IMR-90 (cell line): ENCODE measurements around the gene DYNLRB2. TPM values are rescaled to one million over a fixed set of nuclear protein-coding genes. Genes with fewer than 3 reads are reported as not detected.

Experiments used
- ATAC-seq: fragments of 200-7000 bp; cut with Tn5 transposase; 2 replicates; pipeline ENCODE4 v1.9.1; 2020; ENCODE audit warnings: low read depth, mild to moderate bottlenecking, moderate library complexity
- BruUV-seq: library from RNA; stranded (reverse); fragments of 400-500 nt; replicated peaks from 2 replicates; lab custom pipeline; 2021; lab: Mats Ljungman, UMichigan
- CTCF ChIA-PET: fragments of 300-600 bp; formaldehyde crosslinking; extraction: SDS; loops from one replicate; lab custom pipeline; 2021; ENCODE audit warnings: antibody characterized with exemption; lab: Yijun Ruan, JAX
- POLR2A ChIA-PET: fragments of 300-600 bp; sonication (Branson Sonifier 250); formaldehyde crosslinking; loops from one replicate; lab custom pipeline; 2022; ENCODE audit warnings: antibody characterized with exemption; ENCODE audit not compliant: unreplicated experiment; lab: Charles Lee
- DNase-seq: peaks from one replicate; pipeline ENCODE4 v3.0.0; 2013
- H2AFZ ChIP-seq: replicated peaks from 2 replicates; pipeline ENCODE3; 2013; ENCODE audit warnings: low read length, mild to moderate bottlenecking; ENCODE audit not compliant: poor library complexity
- H2AK5ac ChIP-seq: 2 replicates; pipeline ENCODE4 v1.6.1; 2013; ENCODE audit warnings: low read depth, low read length, inconsistent platforms
- H2AK9ac ChIP-seq: replicated peaks from 2 replicates; pipeline ENCODE3; 2013; ENCODE audit warnings: mild to moderate bottlenecking, low read depth, low read length, moderate library complexity; ENCODE audit not compliant: poor library complexity
- H2BK120ac ChIP-seq: 2 replicates; pipeline ENCODE4 v1.6.1; 2013; ENCODE audit warnings: low read depth, low read length, inconsistent platforms
- H2BK15ac ChIP-seq: 3 replicates; pipeline ENCODE4 v1.6.1; 2013; ENCODE audit warnings: low read depth, low read length, inconsistent platforms
- H2BK20ac ChIP-seq: 2 replicates; pipeline ENCODE4 v1.6.1; 2013; ENCODE audit warnings: low read depth, mild to moderate bottlenecking, inconsistent platforms, low read length, moderate library complexity
- H2BK5ac ChIP-seq: 2 replicates; pipeline ENCODE4 v1.6.1; 2013; ENCODE audit warnings: mild to moderate bottlenecking, low read depth, low read length, inconsistent platforms; ENCODE audit not compliant: poor library complexity, severe bottlenecking
- H3K14ac ChIP-seq: replicated peaks from 2 replicates; pipeline ENCODE4 v1.6.1; 2013; ENCODE audit warnings: low read depth, low read length, inconsistent platforms
- H3K18ac ChIP-seq: 2 replicates; pipeline ENCODE4 v1.6.1; 2013; ENCODE audit warnings: low read depth, low read length, control low read depth
- H3K23ac ChIP-seq: 2 replicates; pipeline ENCODE4 v1.6.1; 2013; ENCODE audit warnings: low read depth, low read length, inconsistent platforms
- H3K27ac ChIP-seq: 2 replicates; pipeline ENCODE4 v1.5.1; 2013; ENCODE audit warnings: mild to moderate bottlenecking, control low read depth, low read length; ENCODE audit not compliant: insufficient read depth
- H3K27me3 ChIP-seq: 2 replicates; pipeline ENCODE4 v1.6.1; 2013; ENCODE audit warnings: low read length; ENCODE audit not compliant: control insufficient read depth, insufficient read depth
- H3K36me3 ChIP-seq: 2 replicates; pipeline ENCODE4 v1.6.1; 2013; ENCODE audit warnings: low read length, mixed read lengths; ENCODE audit not compliant: control insufficient read depth, insufficient read depth
- H3K4ac ChIP-seq: 2 replicates; pipeline ENCODE4 v1.6.1; 2013; ENCODE audit warnings: low read depth, low read length, inconsistent platforms
- H3K4me1 ChIP-seq: 2 replicates; pipeline ENCODE4 v1.6.1; 2013; ENCODE audit warnings: low read length, mixed read lengths; ENCODE audit not compliant: control insufficient read depth, insufficient read depth
- H3K4me2 ChIP-seq: 2 replicates; pipeline ENCODE4 v1.6.1; 2013; ENCODE audit warnings: low read depth, mild to moderate bottlenecking, control low read depth, low read length, moderate library complexity
- H3K4me3 ChIP-seq: 2 replicates; pipeline ENCODE4 v1.5.1; 2013; ENCODE audit warnings: low read depth, mild to moderate bottlenecking, control low read depth, low read length, moderate library complexity; ENCODE audit not compliant: insufficient read depth
- H3K56ac ChIP-seq: 2 replicates; pipeline ENCODE4 v1.6.1; 2013; ENCODE audit warnings: low read length, inconsistent platforms; ENCODE audit not compliant: insufficient read depth; ENCODE audit errors: extremely low read depth
- H3K79me1 ChIP-seq, 2 experiments: 2 replicates each; pipeline ENCODE4 v1.6.1; 2013; ENCODE audit warnings: low read length in 2 of 2, inconsistent platforms in 1 of 2, low read depth in 1 of 2
- H3K9ac ChIP-seq: 2 replicates; pipeline ENCODE4 v1.6.1; 2013; ENCODE audit warnings: low read depth, low read length, control low read depth
- H3K9me1 ChIP-seq: 2 replicates; pipeline ENCODE4 v1.6.1; 2013; ENCODE audit warnings: low read length, inconsistent platforms; ENCODE audit not compliant: insufficient read depth
- H3K9me3 ChIP-seq: 2 replicates; pipeline ENCODE4 v1.6.1; 2013; ENCODE audit warnings: low read length; ENCODE audit not compliant: control insufficient read depth, insufficient read depth
- H4K20me1 ChIP-seq: 2 replicates; pipeline ENCODE4 v1.6.1; 2013; ENCODE audit warnings: low read length, inconsistent platforms; ENCODE audit not compliant: insufficient read depth
- H4K5ac ChIP-seq: 2 replicates; pipeline ENCODE4 v1.6.1; 2013; ENCODE audit warnings: mild to moderate bottlenecking, low read depth, low read length, control low read depth
- H4K8ac ChIP-seq, 2 experiments: 2 replicates each; pipeline ENCODE4 v1.6.1; 2013; ENCODE audit warnings: low read depth in 2 of 2, low read length in 2 of 2, control low read depth in 1 of 2, inconsistent platforms in 1 of 2
- H4K91ac ChIP-seq: 2 replicates; pipeline ENCODE4 v1.6.1; 2013; ENCODE audit warnings: low read depth, low read length, inconsistent platforms; ENCODE audit not compliant: insufficient read depth
- BHLHE40 ChIP-seq: fragments of 150-350 bp; IDR thresholded peaks from 2 replicates; pipeline ENCODE4 v1.6.1; 2016; ENCODE audit warnings: mild to moderate bottlenecking, low read depth, low read length
- CEBPB ChIP-seq: IDR thresholded peaks from 2 replicates; pipeline ENCODE4 v1.6.1; 2012; ENCODE audit warnings: low read depth, low read length, improper control_type of control experiment
- POLR2A ChIP-seq: IDR thresholded peaks from 2 replicates; pipeline ENCODE4 v1.6.1; 2012; ENCODE audit warnings: mild to moderate bottlenecking, low read depth, low read length
- RFX5 ChIP-seq: IDR thresholded peaks from 2 replicates; pipeline ENCODE4 v1.8.0; 2012; ENCODE audit warnings: low read depth, mild to moderate bottlenecking, low read length, moderate library complexity
- WGBS, 2 experiments: methylation state at CpG; one replicate each; pipeline versions ENCODE4 v1.1.5 to v1.1.7; 2013; ENCODE audit warnings: missing lambda C conversion rate in 2 of 2; ENCODE audit not compliant: insufficient read length in 1 of 2; ENCODE audit errors: extremely low coverage in 2 of 2; 5-methylcytosine and 5-hydroxymethylcytosine counted together
- dilution Hi-C: fragments of 300-500 bp; cut with HindIII; formaldehyde crosslinking; loops from one replicate; pipeline ENCODE4 v1.14.3; 2018; ENCODE audit warnings: low sequenced_read_pairs; ENCODE audit not compliant: unreplicated experiment
- in situ Hi-C: fragments of 300-500 bp; cut with MboI; formaldehyde crosslinking; loops from 3 replicates; pipeline ENCODE4 v1.14.3; 2019; ENCODE audit warnings: low sequenced_read_pairs, inconsistent platforms, mixed read lengths
- intact Hi-C: fragments of 100-400 bp; cut with micrococcal nuclease; formaldehyde crosslinking; loops from 2 replicates; pipeline ENCODE4 v1.10.0; 2022
- polyA plus RNA-seq, 3 experiments: library from polyadenylated mRNA; depleted of rRNA; stranded (reverse); fragments of >200 nt; gene quantifications; 2 replicates each; pipeline ENCODE4 v1.2.3, GENCODE V29; 2012; ENCODE audit warnings: low replicate concordance in 1 of 3
- total RNA-seq: library from RNA; depleted of rRNA; stranded (reverse); fragments of >200 nt; gene quantifications from 2 replicates; pipeline ENCODE4 v1.2.3, GENCODE V29; 2012
- TF ChIP-seq, protein P1 (sequence below): fragments of 150-350 bp; IDR thresholded peaks from 2 replicates; pipeline ENCODE4 v1.6.1; 2016; ENCODE audit warnings: low read depth, mild to moderate bottlenecking, low read length, moderate library complexity, borderline replicate concordance

The DYNLRB2 gene
- total and polyA plus RNA-seq, 2 of the 4 experiments (the other 2 are of a cell fraction), result not detected

DNA sequence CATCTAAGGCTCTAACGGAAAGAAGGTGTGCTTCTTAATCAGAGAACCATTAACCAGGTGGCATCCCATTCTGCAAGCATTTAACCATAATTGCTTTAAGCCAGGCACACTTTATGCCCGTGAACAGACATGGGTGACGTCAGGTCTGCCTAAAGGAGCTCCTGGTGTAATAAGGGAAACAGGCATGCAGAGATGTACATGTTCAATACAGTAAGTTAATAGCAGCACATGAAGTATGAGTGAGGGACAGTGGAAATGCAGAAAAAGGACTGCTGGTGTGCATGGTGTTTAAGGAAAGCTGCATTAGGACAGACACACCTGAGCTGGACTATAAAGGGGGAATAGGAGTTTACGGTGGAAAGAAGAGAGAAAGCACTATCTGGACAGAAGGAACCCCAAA, 18.6 kb downstream of the DYNLRB2 start:
- no TSS peak for BruUV-seq
- Histone ChIP-seq H3K4me1 (no peaks in the 10 kb centered on the region), H4K20me1 (no peaks in the 10 kb centered on the region), H3K4ac (no peak overlapping the region), H4K91ac (no peak overlapping the region), H2BK15ac (no peak overlapping the region), H3K36me3 (no peaks in the 10 kb centered on the region), H3K9me3 (no peaks in the 10 kb centered on the region; the same call in 1 of the 2 replicates), H3K4me2 (no peak overlapping the region), H3K23ac (no peak overlapping the region), H2BK20ac (no peak overlapping the region), H4K8ac (no peak overlapping the region), H2BK120ac (no peak overlapping the region), H3K18ac (no peak overlapping the region), H2AK5ac (no peak overlapping the region), H3K4me3 (no peak overlapping the region), H4K5ac (no peak overlapping the region), H3K27ac (no peak overlapping the region), H3K56ac (no peak overlapping the region), H3K14ac (no peak overlapping the region), H2AK9ac (no peak overlapping the region), H2BK5ac (no peak overlapping the region), H3K9ac (no peak overlapping the region), H3K79me1 (no peaks in the 10 kb centered on the region), H3K9me1 (no peaks in the 10 kb centered on the region), H3K27me3 (no peaks in the 10 kb centered on the region; the same call in 1 of the 2 replicates), H2AFZ (no peak overlapping the region)
- TF ChIP-seq BHLHE40 (no peak), POLR2A (no peak), RFX5 (no peak), CEBPB (no peak)
- TF ChIP-seq, protein P1, sequence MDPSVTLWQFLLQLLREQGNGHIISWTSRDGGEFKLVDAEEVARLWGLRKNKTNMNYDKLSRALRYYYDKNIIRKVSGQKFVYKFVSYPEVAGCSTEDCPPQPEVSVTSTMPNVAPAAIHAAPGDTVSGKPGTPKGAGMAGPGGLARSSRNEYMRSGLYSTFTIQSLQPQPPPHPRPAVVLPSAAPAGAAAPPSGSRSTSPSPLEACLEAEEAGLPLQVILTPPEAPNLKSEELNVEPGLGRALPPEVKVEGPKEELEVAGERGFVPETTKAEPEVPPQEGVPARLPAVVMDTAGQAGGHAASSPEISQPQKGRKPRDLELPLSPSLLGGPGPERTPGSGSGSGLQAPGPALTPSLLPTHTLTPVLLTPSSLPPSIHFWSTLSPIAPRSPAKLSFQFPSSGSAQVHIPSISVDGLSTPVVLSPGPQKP, result no peak
- intact Hi-C loops, result no loop called here
- no peak for ATAC-seq
- no peak for DNase-seq
- in situ Hi-C loops, result no loop called here
- dilution Hi-C loops, result no loop called here
- ChIA-PET POLR2A (no interaction called here), CTCF (no interaction called here)
- WGBS, 2 experiments, result 80% methylated on average over 1 of the region's 4 CpGs; no CpG with 5 or more reads in 1 of the 2 experiments
